ENCODE measurements around the gene REPIN1.
A peak's percentile ranks its signal among the peaks of the same experiment; 100 is the strongest.

The REPIN1 gene

GRCh38 chr7:150368096-150368883 is at the start of gene REPIN1:
TSS of gene REPIN1 (plus strand) at chr7:150368822. CDS start at chr7:150369712, 890 bp downstream.
- peaks cover 38% of the 10 kb centered on the region for H3K36me3 ChIP-seq (replicated peaks; ENCODE audit: low read depth, low read length)
- H3K4me3 ChIP-seq (ENCODE audit: low read length), result peak within 1 kb of the TSS; percentile 92
- peak within 1 kb of the TSS; percentile 93 for H3K27ac ChIP-seq (ENCODE audit: low read length)
- H3K27me3 ChIP-seq (ENCODE audit: low read depth, low read length), result no peaks in the 10 kb centered on the region
- peak within 1 kb of the TSS; percentile 99 for H3K9ac ChIP-seq (ENCODE audit: low read length)
- TF ChIP-seq CTCF (IDR thresholded peaks at IDR 0.05; ENCODE audit: low read depth, low read length), result no peak
- H4K20me1 ChIP-seq (ENCODE audit: insufficient read depth, low read length), result peaks cover 35% of the 10 kb centered on the region
- H3K9me3 ChIP-seq (ENCODE audit: insufficient read depth, low read length), result no peaks in the 10 kb centered on the region
- H3K4me2 ChIP-seq (ENCODE audit: low read length), result peak within 1 kb of the TSS; percentile 98
- no peak within 1 kb of the TSS for H2AFZ ChIP-seq (ENCODE audit: low read depth, low read length)
- peaks cover 60% of the 10 kb centered on the region for H3K4me1 ChIP-seq (ENCODE audit: low read length)
- H3K79me2 ChIP-seq (ENCODE audit: low read length), result peaks cover 54% of the 10 kb centered on the region

GRCh38 chr7:150321788-150322113 is 46.9 kb upstream of the REPIN1 start:
- H3K4me2 ChIP-seq (ENCODE audit: low read length), result peak overlapping the region; percentile 84
- H3K27ac ChIP-seq (ENCODE audit: low read length), result peak overlapping the region; percentile 80

GRCh38 chr7:150322114-150322832 is 46.3 kb upstream of the REPIN1 start:
- Histone ChIP-seq H3K36me3 (replicated peaks; ENCODE audit: low read depth, low read length) (peaks cover 32% of the 10 kb centered on the region), H2AFZ (ENCODE audit: low read depth, low read length) (no peak overlapping the region), H3K79me2 (ENCODE audit: low read length) (peaks cover 42% of the 10 kb centered on the region), H3K9me3 (ENCODE audit: insufficient read depth, low read length) (no peaks in the 10 kb centered on the region), H3K27ac (ENCODE audit: low read length) (peak overlapping the region; percentile 80), H3K27me3 (ENCODE audit: low read depth, low read length) (no peaks in the 10 kb centered on the region), H3K4me2 (ENCODE audit: low read length) (peak overlapping the region; percentile 84), H3K4me1 (ENCODE audit: low read length) (peaks cover 57% of the 10 kb centered on the region), H3K9ac (ENCODE audit: low read length) (peak overlapping the region; percentile 94), H3K4me3 (ENCODE audit: low read length) (peak overlapping the region; percentile 88), H4K20me1 (ENCODE audit: insufficient read depth, low read length) (no peaks in the 10 kb centered on the region)
- TF ChIP-seq EZH2phosphoT487 (IDR thresholded peaks at IDR 0.05; ENCODE audit: low read depth), result no peak
- TF ChIP-seq CTCF (IDR thresholded peaks at IDR 0.05; ENCODE audit: low read depth, low read length), result no peak

More at GRCh38 chr7:150321788-150322113, 46.9 kb upstream of the REPIN1 start:
- H4K20me1 ChIP-seq (ENCODE audit: insufficient read depth, low read length), result no peaks in the 10 kb centered on the region
- H2AFZ ChIP-seq (ENCODE audit: low read depth, low read length), result no peak overlapping the region
- peaks cover 30% of the 10 kb centered on the region for H3K36me3 ChIP-seq (replicated peaks; ENCODE audit: low read depth, low read length)
- H3K9me3 ChIP-seq (ENCODE audit: insufficient read depth, low read length), result no peaks in the 10 kb centered on the region
- H3K4me3 ChIP-seq (ENCODE audit: low read length), result peak overlapping the region; percentile 88
- peaks cover 42% of the 10 kb centered on the region for H3K79me2 ChIP-seq (ENCODE audit: low read length)
- peak overlapping the region; percentile 94 for H3K9ac ChIP-seq (ENCODE audit: low read length)
- TF ChIP-seq CTCF (IDR thresholded peaks at IDR 0.05; ENCODE audit: low read depth, low read length) (no peak), EZH2phosphoT487 (IDR thresholded peaks at IDR 0.05; ENCODE audit: low read depth) (no peak)
- H3K4me1 ChIP-seq (ENCODE audit: low read length), result peaks cover 54% of the 10 kb centered on the region
- H3K27me3 ChIP-seq (ENCODE audit: low read depth, low read length), result no peaks in the 10 kb centered on the region

All from OCI-LY3 (cell line).